ENCODE measurements around the gene TMEM161A.

Gene TMEM161A

DNA sequence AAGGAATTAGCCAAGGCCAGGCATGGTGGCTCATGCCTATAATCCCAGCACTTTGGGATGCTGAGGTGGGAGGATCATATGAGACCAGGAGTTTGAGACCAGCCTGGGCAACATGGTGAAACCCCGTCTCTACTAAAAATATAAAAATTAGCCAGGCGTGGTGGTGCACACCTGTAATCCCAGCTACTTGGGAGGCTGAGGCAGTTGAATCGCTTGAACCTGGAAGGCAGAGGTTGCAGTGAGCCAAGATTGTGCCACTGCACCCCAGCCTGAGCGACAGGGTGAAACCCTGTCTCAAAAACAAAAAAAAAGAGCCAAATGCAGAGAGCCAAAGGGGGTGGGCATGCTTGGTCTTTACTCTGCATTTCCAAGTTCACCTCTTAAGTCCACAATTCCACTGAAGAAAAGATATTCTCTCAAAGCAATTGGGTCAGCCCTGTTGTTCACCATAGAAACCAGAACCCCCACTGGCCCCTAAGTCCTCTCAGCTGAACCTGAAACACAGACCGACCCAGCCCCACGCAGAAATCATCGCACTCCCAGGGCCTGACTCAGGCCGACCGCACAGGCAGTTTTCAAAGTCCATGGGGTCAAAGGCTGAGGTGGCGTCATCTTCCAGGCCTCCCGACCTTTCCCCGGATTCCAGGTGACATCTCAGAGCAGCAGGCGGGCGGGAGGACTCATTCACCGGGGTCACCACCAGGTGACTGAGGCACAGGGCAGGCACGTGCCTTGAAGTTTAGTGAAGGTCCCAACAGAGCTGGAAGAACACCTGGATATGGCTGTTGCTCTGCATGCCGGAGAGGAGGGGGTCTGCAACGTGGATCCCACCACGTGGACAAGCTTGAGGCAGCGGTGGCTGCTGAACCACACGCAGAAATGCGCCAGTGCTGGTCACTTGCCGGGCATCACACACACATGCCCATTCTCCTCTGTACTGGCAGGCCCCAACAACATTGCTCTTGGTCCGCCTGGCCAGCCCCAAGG lies 41.3 kb downstream of the TMEM161A start:
- Mint-ChIP-seq H3K36me3 (peaks cover 3% of the 10 kb centered on the region), H3K4me3 (no peak overlapping the region), H3K27me3 (no peaks in the 10 kb centered on the region), H3K4me1 (no peaks in the 10 kb centered on the region), H3K9me3 (no peaks in the 10 kb centered on the region), H3K27ac (no peak overlapping the region)

- no peak overlapping the region for H3K27ac Mint-ChIP-seq
- H3K4me1 Mint-ChIP-seq, result no peaks in the 10 kb centered on the region
- H3K27me3 Mint-ChIP-seq, result no peaks in the 10 kb centered on the region
- H3K9me3 Mint-ChIP-seq, result no peaks in the 10 kb centered on the region
- H3K36me3 Mint-ChIP-seq, result peaks cover 3% of the 10 kb centered on the region
- no peak overlapping the region for H3K4me3 Mint-ChIP-seq
Observed at GRCh38 chr19:19095691-19096090, 42.6 kb downstream of the TMEM161A start.

- Mint-ChIP-seq H3K4me1 (no peaks in the 10 kb centered on the region), H3K27me3 (no peaks in the 10 kb centered on the region), H3K36me3 (no peaks in the 10 kb centered on the region), H3K9me3 (no peaks in the 10 kb centered on the region), H3K27ac (no peak overlapping the region), H3K4me3 (no peak overlapping the region)
Observed at GRCh38 chr19:19094513-19094912, 43.8 kb downstream of the TMEM161A start.

- no peaks in the 10 kb centered on the region for H3K4me1 Mint-ChIP-seq
- no peaks in the 10 kb centered on the region for H3K27me3 Mint-ChIP-seq
- no peaks in the 10 kb centered on the region for H3K9me3 Mint-ChIP-seq
- no peaks in the 10 kb centered on the region for H3K36me3 Mint-ChIP-seq
- no peak overlapping the region for H3K27ac Mint-ChIP-seq
- H3K4me3 Mint-ChIP-seq, result no peak overlapping the region
Observed at GRCh38 chr19:19087676-19088075, 50.6 kb downstream of the TMEM161A start.

GRCh38 chr19:19083413-19084178 lies 54.7 kb downstream of the TMEM161A start:
- Mint-ChIP-seq H3K27ac (no peak overlapping the region), H3K9me3 (no peaks in the 10 kb centered on the region)

GRCh38 chr19:19081642-19082151 lies 56.6 kb downstream of the TMEM161A start:
- Mint-ChIP-seq H3K27ac (no peak overlapping the region), H3K27me3 (no peaks in the 10 kb centered on the region)

More at GRCh38 chr19:19083413-19084178, 54.7 kb downstream of the TMEM161A start:
- H3K4me1 Mint-ChIP-seq, result peaks cover 13% of the 10 kb centered on the region
- no peak overlapping the region for H3K4me3 Mint-ChIP-seq
- H3K27me3 Mint-ChIP-seq, result no peaks in the 10 kb centered on the region
- H3K36me3 Mint-ChIP-seq, result no peaks in the 10 kb centered on the region

GRCh38 chr19:19079571-19079970 lies 58.7 kb downstream of the TMEM161A start:
- Mint-ChIP-seq H3K27ac (no peak overlapping the region), H3K9me3 (no peaks in the 10 kb centered on the region), H3K27me3 (no peaks in the 10 kb centered on the region), H3K4me3 (no peak overlapping the region), H3K36me3 (peaks cover 4% of the 10 kb centered on the region), H3K4me1 (peaks cover 21% of the 10 kb centered on the region)

More at GRCh38 chr19:19081642-19082151, 56.6 kb downstream of the TMEM161A start:
- no peaks in the 10 kb centered on the region for H3K9me3 Mint-ChIP-seq
- H3K4me3 Mint-ChIP-seq, result no peak overlapping the region
- H3K36me3 Mint-ChIP-seq, result peaks cover 4% of the 10 kb centered on the region
- peaks cover 17% of the 10 kb centered on the region for H3K4me1 Mint-ChIP-seq

DNA sequence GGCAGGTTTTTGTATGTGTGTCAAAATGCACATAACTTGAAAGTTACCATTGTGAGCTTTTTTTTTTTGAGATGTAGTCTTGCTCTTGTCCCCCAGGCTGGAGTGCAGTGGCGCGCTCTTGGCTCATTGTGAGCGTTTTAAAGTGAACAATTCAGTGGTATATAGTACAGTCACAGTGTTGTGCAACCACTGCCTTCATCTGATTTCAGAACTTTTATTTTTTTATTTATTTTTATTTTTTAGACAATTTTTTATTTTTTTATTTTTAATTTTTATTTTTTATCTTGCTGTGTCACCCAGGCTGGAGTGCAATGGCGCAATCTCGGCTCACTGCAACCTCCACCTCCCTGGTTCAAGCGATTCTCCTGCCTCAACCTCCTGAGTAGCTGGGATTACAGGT lies 59.5 kb downstream of the TMEM161A start:
- Mint-ChIP-seq H3K4me3 (no peak overlapping the region), H3K27ac (no peak overlapping the region), H3K27me3 (no peaks in the 10 kb centered on the region), H3K36me3 (peaks cover 4% of the 10 kb centered on the region), H3K4me1 (peaks cover 24% of the 10 kb centered on the region), H3K9me3 (no peaks in the 10 kb centered on the region)

DNA sequence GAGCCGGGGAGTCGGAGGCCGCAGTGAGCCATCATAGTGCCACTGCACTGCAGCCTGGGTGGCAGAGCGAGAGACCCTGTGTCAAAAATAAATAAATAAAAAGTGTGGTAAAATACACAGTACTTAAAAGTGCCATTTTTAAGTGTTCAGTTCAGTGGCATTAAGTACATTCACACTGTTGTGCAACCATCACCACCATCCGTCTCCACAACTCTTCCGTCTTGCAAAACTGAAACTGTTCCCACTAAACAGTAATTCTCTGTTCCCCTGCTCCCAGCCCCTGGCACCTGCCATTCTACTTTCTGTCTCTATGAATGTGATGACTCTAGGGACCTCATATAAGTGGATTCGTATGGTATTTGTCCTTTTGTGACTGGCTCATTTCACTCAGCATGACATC lies 61.2 kb downstream of the TMEM161A start:
- Mint-ChIP-seq H3K9me3 (no peaks in the 10 kb centered on the region), H3K36me3 (peaks cover 4% of the 10 kb centered on the region), H3K4me1 (peaks cover 29% of the 10 kb centered on the region), H3K4me3 (no peak overlapping the region), H3K27ac (no peak overlapping the region), H3K27me3 (no peaks in the 10 kb centered on the region)

- Mint-ChIP-seq H3K27ac (no peak overlapping the region), H3K36me3 (peaks cover 4% of the 10 kb centered on the region), H3K4me3 (no peak overlapping the region), H3K27me3 (no peaks in the 10 kb centered on the region), H3K4me1 (peaks cover 32% of the 10 kb centered on the region), H3K9me3 (no peaks in the 10 kb centered on the region)
Observed at GRCh38 chr19:19076476-19076875, 61.8 kb downstream of the TMEM161A start.

DNA sequence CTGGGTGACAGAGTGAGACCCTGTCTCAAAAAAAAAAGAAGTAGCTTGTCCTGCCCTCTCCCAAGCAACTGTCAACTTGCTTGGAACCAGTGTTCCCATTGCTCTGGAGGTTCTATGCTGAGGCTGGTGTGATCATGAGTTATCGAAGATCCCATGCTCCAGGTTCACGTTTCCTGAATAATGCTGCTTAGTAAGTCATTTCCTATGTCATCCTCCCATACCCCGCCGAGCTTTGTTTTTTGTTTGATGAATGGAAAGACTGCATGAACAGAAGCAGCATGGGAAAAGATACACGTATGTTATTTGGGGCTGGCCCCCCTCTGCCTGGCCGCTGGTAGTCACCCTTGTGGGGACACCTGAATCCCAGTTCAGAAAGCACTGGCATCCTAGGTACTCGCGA lies 63.2 kb downstream of the TMEM161A start:
- H3K4me3 Mint-ChIP-seq, result no peak overlapping the region
- H3K27me3 Mint-ChIP-seq, result no peaks in the 10 kb centered on the region
- H3K4me1 Mint-ChIP-seq, result peaks cover 36% of the 10 kb centered on the region
- no peak overlapping the region for H3K27ac Mint-ChIP-seq
- H3K9me3 Mint-ChIP-seq, result no peaks in the 10 kb centered on the region
- H3K36me3 Mint-ChIP-seq, result peaks cover 4% of the 10 kb centered on the region

DNA sequence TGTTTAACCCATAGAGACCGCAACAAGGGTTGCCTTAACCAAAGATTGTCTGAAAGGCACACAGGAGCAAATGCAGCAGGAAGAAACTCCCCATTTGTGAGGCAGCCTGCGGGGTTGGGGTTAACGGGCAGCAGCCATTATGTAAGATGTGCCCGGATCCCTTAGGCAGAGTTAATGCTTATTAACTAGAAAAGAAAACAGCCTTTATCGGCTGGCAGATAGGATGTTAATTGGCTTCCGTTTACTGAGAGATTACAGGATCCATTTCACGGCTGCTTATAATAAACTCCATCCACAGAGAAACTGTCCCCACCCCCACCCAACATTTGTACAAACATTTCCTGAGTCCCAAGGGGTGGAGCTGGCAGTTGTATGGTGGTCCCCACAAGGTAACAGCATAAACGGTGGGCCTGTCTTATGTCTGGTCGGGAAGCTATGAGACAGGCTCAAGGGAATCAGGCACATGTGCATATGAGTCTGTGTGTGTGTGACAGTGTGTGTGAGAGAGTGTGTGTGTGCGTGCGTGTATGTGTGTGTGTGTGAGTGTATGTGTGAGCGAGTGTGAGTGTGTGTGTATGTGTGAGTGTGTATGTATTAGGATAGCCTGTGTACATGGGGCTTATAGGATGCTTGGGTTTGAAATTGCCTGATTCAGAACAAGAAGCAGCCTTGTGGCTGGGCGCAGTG lies 63.9 kb downstream of the TMEM161A start:
- Mint-ChIP-seq H3K27me3 (no peaks in the 10 kb centered on the region), H3K4me3 (no peak overlapping the region), H3K9me3 (no peaks in the 10 kb centered on the region), H3K4me1 (peaks cover 34% of the 10 kb centered on the region), H3K27ac (no peak overlapping the region), H3K36me3 (peaks cover 4% of the 10 kb centered on the region)

DNA sequence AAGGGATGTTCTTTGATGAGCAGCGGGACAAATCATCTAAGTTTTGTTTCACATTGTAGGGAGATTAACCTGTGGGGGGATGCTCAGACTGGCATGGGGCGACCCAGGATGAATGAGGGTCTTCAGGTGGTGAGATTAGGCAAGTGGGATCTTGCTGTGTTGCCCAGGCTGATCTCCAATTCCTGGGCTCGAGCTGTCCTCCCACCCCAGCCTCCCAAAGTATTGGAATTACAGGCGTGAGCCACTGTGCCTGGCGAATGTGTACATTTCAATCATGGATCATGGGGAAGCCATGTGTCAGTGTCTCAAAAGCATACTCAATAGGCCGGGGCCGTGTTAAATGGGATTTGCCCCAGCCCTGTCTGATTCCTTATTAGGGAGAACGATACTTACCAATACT lies 66.4 kb downstream of the TMEM161A start:
- no peaks in the 10 kb centered on the region for H3K9me3 Mint-ChIP-seq
- H3K4me3 Mint-ChIP-seq, result no peak overlapping the region
- H3K27ac Mint-ChIP-seq, result no peak overlapping the region
- no peaks in the 10 kb centered on the region for H3K36me3 Mint-ChIP-seq
- no peaks in the 10 kb centered on the region for H3K27me3 Mint-ChIP-seq
- peaks cover 42% of the 10 kb centered on the region for H3K4me1 Mint-ChIP-seq
